Measurements from ENCODE around the gene ZNF816.
A peak's percentile ranks its signal among the peaks of the same experiment; 100 is the strongest.
"Not testable (repeated sequence)": the region's sequence is repeated elsewhere in the genome, so short reads cannot be mapped to it uniquely, and the experiment has no call there.

Gene ZNF816

GRCh38 chr19:52962394-52963246 lies at the start of gene ZNF816:
TSS of gene ZNF816 (minus strand) at chr19:52962881. CDS start at chr19:52956089, 6,792 bp downstream.
- peak; percentile 98 to 99 for DNase-seq (ENCODE audit: low read depth in 2 of 2, low spot score in 1 of 2)

GRCh38 chr19:53012006-53012405 lies 49.3 kb upstream of the ZNF816 start:
- DNase-seq (ENCODE audit: low read depth in 2 of 2, low spot score in 1 of 2): no peak

- no peak for DNase-seq (ENCODE audit: low read depth in 2 of 2, low spot score in 1 of 2)
Observed at GRCh38 chr19:53010494-53010893, 47.8 kb upstream of the ZNF816 start.

- no peak for DNase-seq (ENCODE audit: low read depth in 2 of 2, low spot score in 1 of 2)
Observed at GRCh38 chr19:53008061-53008778, 45.5 kb upstream of the ZNF816 start.

- DNase-seq (ENCODE audit: low read depth in 2 of 2, low spot score in 1 of 2): no peak
Observed at GRCh38 chr19:53007606-53008005, 44.9 kb upstream of the ZNF816 start.

GRCh38 chr19:53007200-53007599 lies 44.5 kb upstream of the ZNF816 start:
- DNase-seq (ENCODE audit: low read depth in 2 of 2, low spot score in 1 of 2): no peak

GRCh38 chr19:53004242-53004641 lies 41.6 kb upstream of the ZNF816 start:
- no peak for DNase-seq (ENCODE audit: low read depth in 2 of 2, low spot score in 1 of 2)

GRCh38 chr19:53002479-53002878 lies 39.8 kb upstream of the ZNF816 start:
- no peak for DNase-seq (ENCODE audit: low read depth in 2 of 2, low spot score in 1 of 2)

GRCh38 chr19:52997975-52998374 lies 35.3 kb upstream of the ZNF816 start:
- no peak for DNase-seq (ENCODE audit: low read depth in 2 of 2, low spot score in 1 of 2)

GRCh38 chr19:52995711-52996110 lies 33.0 kb upstream of the ZNF816 start:
- no peak for DNase-seq (ENCODE audit: low read depth in 2 of 2, low spot score in 1 of 2)

GRCh38 chr19:52993342-52994178 lies 30.9 kb upstream of the ZNF816 start:
- DNase-seq (ENCODE audit: low read depth in 2 of 2, low spot score in 1 of 2): peak; percentile 33 to 63

- no peak for DNase-seq (ENCODE audit: low read depth in 2 of 2, low spot score in 1 of 2)
Observed at GRCh38 chr19:52992109-52993004, 29.7 kb upstream of the ZNF816 start.

- no peak for DNase-seq (ENCODE audit: low read depth in 2 of 2, low spot score in 1 of 2)
Observed at GRCh38 chr19:52991484-52991883, 28.8 kb upstream of the ZNF816 start.

- no peak for DNase-seq (ENCODE audit: low read depth in 2 of 2, low spot score in 1 of 2)
Observed at GRCh38 chr19:52990759-52991418, 28.2 kb upstream of the ZNF816 start.

GRCh38 chr19:52988506-52988905 lies 25.8 kb upstream of the ZNF816 start:
- DNase-seq (ENCODE audit: low read depth in 2 of 2, low spot score in 1 of 2): no peak

GRCh38 chr19:52987221-52987620 lies 24.5 kb upstream of the ZNF816 start:
- DNase-seq (ENCODE audit: low read depth in 2 of 2, low spot score in 1 of 2): no peak

- DNase-seq (ENCODE audit: low read depth in 2 of 2, low spot score in 1 of 2): not testable (repeated sequence)
Observed at GRCh38 chr19:52983167-52983566, 20.5 kb upstream of the ZNF816 start.

GRCh38 chr19:52981329-52981728 lies 18.6 kb upstream of the ZNF816 start:
- no peak for DNase-seq (ENCODE audit: low read depth in 2 of 2, low spot score in 1 of 2)

- DNase-seq (ENCODE audit: low read depth in 2 of 2, low spot score in 1 of 2): no peak
Observed at GRCh38 chr19:52967772-52968171, 5.1 kb upstream of the ZNF816 start.

- DNase-seq (ENCODE audit: low read depth in 2 of 2, low spot score in 1 of 2): no peak
Observed at GRCh38 chr19:52963247-52963618, 552 bp upstream of the ZNF816 start.

Data from stimulated activated CD8-positive, alpha-beta memory T cell treated with anti-CD3 and anti-CD28 coated beads, Interleukin-4, amount 100 ng/mL, for 1 hour (primary cell).